MM.1S (cell line): Measurements from ENCODE around the gene SIM2.

Source experiments
- DNase-seq: peaks from one replicate; pipeline ENCODE4 v3.0.0-alpha.2; 2015
- H2AFZ ChIP-seq: fragments of 300-600 bp; sonication (generic); 2 replicates; pipeline ENCODE4 v1.6.0; 2016; ENCODE audit warnings: antibody characterized with exemption, low read length
- H3F3A ChIP-seq: fragments of 300-600 bp; sonication (generic); 2 replicates; pipeline ENCODE4 v1.6.1; 2016; ENCODE audit warnings: mild to moderate bottlenecking, antibody characterized with exemption, low read length, moderate library complexity, mixed read lengths; ENCODE audit not compliant: insufficient read depth
- H3K27ac ChIP-seq: fragments of 300-600 bp; sonication (generic); 2 replicates; pipeline ENCODE4 v1.5.1; 2016; ENCODE audit warnings: mild to moderate bottlenecking, low read length
- H3K27me3 ChIP-seq: fragments of 300-600 bp; sonication (generic); replicated peaks from 2 replicates; pipeline ENCODE4 v1.6.0; 2016; ENCODE audit warnings: low read length; ENCODE audit not compliant: insufficient read depth
- H3K36me3 ChIP-seq: fragments of 300-600 bp; sonication (generic); replicated peaks from 2 replicates; pipeline ENCODE4 v1.6.1; 2016; ENCODE audit warnings: mild to moderate bottlenecking, low read length, mixed read lengths; ENCODE audit not compliant: insufficient read depth
- H3K4me1 ChIP-seq: fragments of 300-600 bp; sonication (generic); 2 replicates; pipeline ENCODE4 v1.6.1; 2016; ENCODE audit warnings: low read length, mixed read lengths
- H3K4me2 ChIP-seq: fragments of 300-600 bp; sonication (generic); 2 replicates; pipeline ENCODE4 v1.6.0; 2016; ENCODE audit warnings: low read depth, low read length
- H3K4me3 ChIP-seq: fragments of 300-600 bp; sonication (generic); 2 replicates; pipeline ENCODE4 v1.5.1; 2016; ENCODE audit warnings: low read length, mixed read lengths
- H3K79me2 ChIP-seq: fragments of 300-600 bp; sonication (generic); 2 replicates; pipeline ENCODE4 v1.6.1; 2016; ENCODE audit warnings: mixed run types, low read length, mixed read lengths
- H3K9ac ChIP-seq: fragments of 300-600 bp; sonication (generic); 2 replicates; pipeline ENCODE4 v1.6.1; 2016; ENCODE audit warnings: low read length, mixed read lengths
- H3K9me2 ChIP-seq: fragments of 300-600 bp; sonication (generic); replicated peaks from 2 replicates; pipeline ENCODE4 v1.6.1; 2016; ENCODE audit warnings: mild to moderate bottlenecking, low read length, mixed read lengths; ENCODE audit not compliant: insufficient read depth
- H3K9me3 ChIP-seq: fragments of 300-600 bp; sonication (generic); replicated peaks from 2 replicates; pipeline ENCODE4 v1.6.1; 2016; ENCODE audit warnings: mild to moderate bottlenecking, low read length, mixed read lengths; ENCODE audit not compliant: insufficient read depth
- H4K20me1 ChIP-seq: fragments of 300-600 bp; sonication (generic); 2 replicates; pipeline ENCODE4 v1.6.1; 2016; ENCODE audit warnings: mild to moderate bottlenecking, low read length, moderate library complexity, mixed read lengths; ENCODE audit not compliant: insufficient read depth
- CTCF ChIP-seq: fragments of 300-600 bp; sonication (generic); IDR thresholded peaks from 2 replicates; pipeline ENCODE4 v1.5.1; 2016; ENCODE audit warnings: antibody characterized with exemption, low read length, mixed read lengths
- EZH2 ChIP-seq: fragments of 300-600 bp; sonication (generic); optimal IDR thresholded peaks from 2 replicates; pipeline ENCODE3; 2017; ENCODE audit warnings: low read depth, mild to moderate bottlenecking, antibody characterized with exemption, low read length, mixed read lengths
- EZH2phosphoT487 ChIP-seq: fragments of 300-600 bp; sonication (generic); IDR thresholded peaks from 2 replicates; pipeline ENCODE4 v1.6.1; 2018; ENCODE audit warnings: antibody characterized with exemption, low read length

SIM2 gene

GRCh38 chr21:36696390-36697059 is 2.4 kb upstream of the SIM2 start:
- no peak overlapping the region for H3K9ac ChIP-seq
- no peaks in the 10 kb centered on the region for H3K79me2 ChIP-seq
- H3K4me1 ChIP-seq, result no peaks in the 10 kb centered on the region
- no peak for DNase-seq
- no peaks in the 10 kb centered on the region for H3K9me3 ChIP-seq
- H3K9me2 ChIP-seq, result no peaks in the 10 kb centered on the region
- H4K20me1 ChIP-seq, result no peaks in the 10 kb centered on the region
- TF ChIP-seq EZH2phosphoT487 (no peak), CTCF (no peak), EZH2 (no peak)
- peaks cover 89% of the 10 kb centered on the region for H3K27me3 ChIP-seq
- no peaks in the 10 kb centered on the region for H3K36me3 ChIP-seq
- no peak overlapping the region for H3K27ac ChIP-seq
- no peak overlapping the region for H2AFZ ChIP-seq
- no peak overlapping the region for H3K4me3 ChIP-seq
- H3K4me2 ChIP-seq, result no peak overlapping the region
- H3F3A ChIP-seq, result no peaks in the 10 kb centered on the region

- H3K4me2 ChIP-seq, result no peak overlapping the region
- H3F3A ChIP-seq, result no peaks in the 10 kb centered on the region
- H3K27ac ChIP-seq, result no peak overlapping the region
- H3K36me3 ChIP-seq, result no peaks in the 10 kb centered on the region
- no peak overlapping the region for H3K4me3 ChIP-seq
- no peak for DNase-seq
- H4K20me1 ChIP-seq, result no peaks in the 10 kb centered on the region
- H2AFZ ChIP-seq, result no peak overlapping the region
- H3K4me1 ChIP-seq, result no peaks in the 10 kb centered on the region
- no peaks in the 10 kb centered on the region for H3K79me2 ChIP-seq
- H3K9me3 ChIP-seq, result no peaks in the 10 kb centered on the region
- no peak overlapping the region for H3K9ac ChIP-seq
- peaks cover 89% of the 10 kb centered on the region for H3K27me3 ChIP-seq
- H3K9me2 ChIP-seq, result no peaks in the 10 kb centered on the region
- TF ChIP-seq EZH2 (no peak), CTCF (no peak), EZH2phosphoT487 (no peak)
Observed at GRCh38 chr21:36697060-36697850, 1.7 kb upstream of the SIM2 start.

- Histone ChIP-seq H3K79me2 (no peaks in the 10 kb centered on the region), H3K4me3 (no peak overlapping the region), H3K27me3 (peaks cover 89% of the 10 kb centered on the region), H3K36me3 (no peaks in the 10 kb centered on the region), H3K4me1 (no peaks in the 10 kb centered on the region), H3K9me3 (no peaks in the 10 kb centered on the region), H3K27ac (no peak overlapping the region), H4K20me1 (no peaks in the 10 kb centered on the region), H3K4me2 (no peak overlapping the region), H3K9me2 (no peaks in the 10 kb centered on the region), H3F3A (no peaks in the 10 kb centered on the region), H3K9ac (no peak overlapping the region), H2AFZ (no peak overlapping the region)
- TF ChIP-seq EZH2phosphoT487, result no peak
- no peak for TF ChIP-seq CTCF
- no peak for DNase-seq
Observed at GRCh38 chr21:36697851-36698384, 997 bp upstream of the SIM2 start.
